Breast epithelium (tissue), 3 donors: ENCODE measurements around the gene TPSB2.

Experiments used
- POLR2A ChIP-seq: fragments of 450-650 bp; IDR thresholded peaks from one replicate; pipeline ENCODE4 v1.6.1; 2016; ENCODE audit warnings: antibody characterized with exemption, mild to moderate bottlenecking, moderate library complexity
- POLR2AphosphoS5 ChIP-seq, 3 donors: sonication (generic); formaldehyde crosslinking; IDR thresholded peaks; one replicate each; pipeline ENCODE4 v1.6.1; 2017; ENCODE audit warnings: antibody characterized with exemption in 3 of 3
- TF ChIP-seq, protein P1 (sequence below), 3 donors: fragments of 450-650 bp; IDR thresholded peaks; one replicate each; pipeline ENCODE4 v1.5.1; 2016 to 2017; ENCODE audit warnings: antibody characterized with exemption in 3 of 3, mild to moderate bottlenecking in 3 of 3, moderate library complexity in 3 of 3

DNA sequence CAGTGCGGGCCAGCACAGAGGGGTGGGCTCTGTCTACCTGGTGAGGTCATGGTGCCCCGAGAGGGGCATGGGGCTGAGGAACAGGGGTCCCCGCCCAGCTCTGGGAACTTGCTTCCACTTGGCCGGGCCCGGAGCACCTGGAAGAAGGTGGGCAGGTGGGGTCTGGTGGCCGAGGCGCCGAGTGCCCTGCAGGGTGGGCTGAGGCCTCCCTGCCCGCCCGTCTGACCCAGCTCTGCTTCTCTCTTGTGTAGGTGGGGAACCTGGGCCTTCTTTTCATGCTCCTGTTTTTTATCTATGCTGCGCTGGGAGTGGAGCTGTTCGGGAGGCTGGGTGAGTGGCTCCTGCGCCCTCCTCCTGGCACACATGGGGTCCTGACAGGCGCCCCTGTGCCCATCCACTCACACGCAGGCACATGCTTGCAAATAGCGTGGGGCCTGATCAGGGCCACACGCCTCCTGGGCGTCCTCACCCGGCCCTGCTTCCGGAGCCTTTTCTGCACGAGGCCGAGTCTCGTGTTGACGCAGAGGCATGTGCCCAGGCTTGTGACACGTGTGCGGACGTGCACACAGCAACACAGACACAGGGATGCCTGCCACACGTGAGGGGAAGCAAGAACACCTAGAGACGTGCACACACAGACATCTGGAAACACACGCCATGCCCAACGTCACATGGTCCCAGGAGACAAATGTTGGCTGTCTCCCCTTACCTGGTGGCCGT, 13.1 kb downstream of the TPSB2 start:
- TF ChIP-seq, protein P1, sequence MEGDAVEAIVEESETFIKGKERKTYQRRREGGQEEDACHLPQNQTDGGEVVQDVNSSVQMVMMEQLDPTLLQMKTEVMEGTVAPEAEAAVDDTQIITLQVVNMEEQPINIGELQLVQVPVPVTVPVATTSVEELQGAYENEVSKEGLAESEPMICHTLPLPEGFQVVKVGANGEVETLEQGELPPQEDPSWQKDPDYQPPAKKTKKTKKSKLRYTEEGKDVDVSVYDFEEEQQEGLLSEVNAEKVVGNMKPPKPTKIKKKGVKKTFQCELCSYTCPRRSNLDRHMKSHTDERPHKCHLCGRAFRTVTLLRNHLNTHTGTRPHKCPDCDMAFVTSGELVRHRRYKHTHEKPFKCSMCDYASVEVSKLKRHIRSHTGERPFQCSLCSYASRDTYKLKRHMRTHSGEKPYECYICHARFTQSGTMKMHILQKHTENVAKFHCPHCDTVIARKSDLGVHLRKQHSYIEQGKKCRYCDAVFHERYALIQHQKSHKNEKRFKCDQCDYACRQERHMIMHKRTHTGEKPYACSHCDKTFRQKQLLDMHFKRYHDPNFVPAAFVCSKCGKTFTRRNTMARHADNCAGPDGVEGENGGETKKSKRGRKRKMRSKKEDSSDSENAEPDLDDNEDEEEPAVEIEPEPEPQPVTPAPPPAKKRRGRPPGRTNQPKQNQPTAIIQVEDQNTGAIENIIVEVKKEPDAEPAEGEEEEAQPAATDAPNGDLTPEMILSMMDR (IDR thresholded peaks at IDR 0.05), result no peak
- no peak for TF ChIP-seq POLR2A
- no peak for TF ChIP-seq POLR2AphosphoS5 (IDR thresholded peaks at IDR 0.05)
